NK-92 (cell line): ENCODE measurements around the gene PRSS36.
"Not testable (repeated sequence)": the region's sequence is repeated elsewhere in the genome, so short reads cannot be mapped to it uniquely, and the experiment has no call there.

Source experiments
- DNase-seq: peaks from one replicate; lab custom pipeline; 2025; ENCODE audit not compliant: unreplicated experiment; lab: John Stamatoyannopoulos, UW

PRSS36 gene

DNA sequence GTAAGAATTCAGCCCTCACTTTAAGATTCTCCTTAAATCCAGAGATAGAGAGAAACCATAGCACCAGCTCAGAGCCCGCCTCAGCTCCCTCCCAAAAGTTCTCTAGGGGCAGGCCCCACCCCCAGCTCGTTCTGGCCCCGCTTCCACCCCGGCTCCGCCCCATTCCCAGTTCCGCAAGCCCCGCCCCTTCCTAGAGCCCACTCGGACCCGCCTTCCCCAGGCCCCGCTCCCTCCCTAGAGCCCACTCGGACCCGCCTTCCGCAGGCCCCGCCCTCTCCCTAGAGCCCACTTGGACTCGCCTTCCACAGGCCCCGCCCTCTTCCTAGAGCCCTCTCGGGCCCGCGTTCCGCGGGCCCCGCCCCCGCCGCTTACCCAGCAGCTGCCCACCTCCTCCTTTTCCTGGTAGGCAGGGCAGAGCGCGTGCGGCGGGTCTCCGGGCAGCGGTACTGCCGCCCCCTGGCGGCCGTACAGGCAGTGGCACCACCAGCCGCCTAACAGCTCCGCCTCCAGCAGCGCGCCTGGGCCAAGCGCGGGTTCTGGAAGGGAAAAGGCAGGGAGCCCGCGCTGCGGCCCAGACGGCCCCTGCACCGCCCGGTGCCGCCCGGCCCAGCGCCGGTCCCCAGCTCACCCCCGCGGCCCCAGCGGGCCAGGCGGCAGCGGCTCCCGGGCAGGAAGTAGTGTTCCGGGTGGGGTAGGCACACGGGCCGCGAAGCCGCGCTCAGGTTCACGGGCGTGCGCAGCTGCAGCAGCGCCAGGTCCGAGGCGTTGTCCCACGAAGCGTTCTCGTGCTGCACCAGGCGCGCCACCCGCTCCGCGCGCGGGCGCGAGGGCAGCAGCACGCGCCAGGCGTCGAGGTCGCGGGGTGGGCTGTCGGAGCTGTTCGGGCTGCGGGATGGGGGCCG lies 7.5 kb downstream of the PRSS36 start:
- peak; percentile 88 for DNase-seq

GRCh38 chr16:31141489-31142108 lies 8.3 kb downstream of the PRSS36 start:
- DNase-seq, result no peak

DNA sequence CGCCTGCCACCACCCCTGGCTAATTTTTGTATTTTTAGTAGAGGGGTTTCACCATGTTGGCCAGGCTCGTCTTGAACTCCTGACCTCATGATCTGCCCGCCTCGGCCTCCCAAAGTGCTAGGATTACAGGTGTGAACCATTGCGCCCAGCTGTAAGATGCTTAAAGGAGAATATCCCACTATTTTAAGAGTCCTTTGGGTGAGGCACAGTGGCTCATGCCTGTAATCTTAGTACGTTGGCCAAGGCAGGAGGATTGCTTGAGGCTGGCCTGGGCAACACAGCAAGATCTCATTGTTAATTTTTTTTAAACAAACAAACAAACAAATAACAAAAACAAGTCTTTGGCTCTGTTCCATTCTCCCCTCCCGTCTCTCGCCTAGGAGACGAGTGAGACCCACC lies 8.8 kb downstream of the PRSS36 start:
- DNase-seq, result not testable (repeated sequence)

DNA sequence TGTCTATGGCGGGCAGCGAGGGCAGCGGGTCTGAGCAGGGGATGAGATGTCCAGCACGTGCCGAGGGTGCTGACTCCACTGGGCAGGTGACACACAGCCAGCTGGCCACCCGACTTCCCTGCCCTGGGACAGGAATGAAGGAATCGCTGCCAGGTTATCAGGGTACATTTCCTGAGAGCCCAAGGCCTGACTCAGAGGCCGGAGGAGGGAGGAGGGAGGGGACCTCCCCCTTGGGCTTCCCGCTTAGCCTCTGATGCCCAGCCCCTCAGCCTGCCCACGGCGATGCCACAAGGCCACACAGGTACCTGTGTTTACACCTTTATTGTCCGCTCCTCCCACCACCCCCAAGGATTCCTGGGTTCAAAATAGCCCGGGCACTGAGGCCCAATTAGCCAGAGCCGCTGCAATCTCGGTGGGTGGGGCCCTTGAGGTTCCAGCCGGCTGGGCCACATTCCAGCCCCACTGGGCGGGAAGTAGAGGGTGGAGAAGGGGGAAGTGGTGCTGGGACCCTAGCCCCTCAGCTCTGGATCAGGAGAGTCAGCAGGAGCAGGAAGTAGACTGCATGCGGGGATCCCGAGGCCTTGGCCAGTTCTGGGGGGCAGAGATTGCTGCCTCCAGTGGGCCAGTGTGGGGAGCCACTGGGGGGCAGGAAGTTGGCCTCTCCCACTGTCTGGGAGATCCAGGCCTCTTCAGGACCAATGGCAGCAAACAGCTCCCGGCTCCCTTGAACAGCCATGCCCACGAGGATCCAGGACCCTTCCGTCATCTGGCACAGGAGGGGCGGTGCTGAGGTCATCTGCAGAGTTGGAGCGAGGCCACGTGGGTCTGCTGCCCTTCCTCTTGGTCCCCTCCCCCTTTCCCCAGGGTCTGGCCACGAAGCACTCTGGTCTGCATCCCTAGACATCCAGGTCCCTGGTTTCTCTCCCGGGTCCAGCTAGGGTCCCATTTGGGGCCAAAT lies 11.0 kb downstream of the PRSS36 start:
- no peak for DNase-seq

- DNase-seq, result not testable (repeated sequence)
Observed at GRCh38 chr16:31136822-31137499, 12.9 kb downstream of the PRSS36 start.

- DNase-seq, result no peak
Observed at GRCh38 chr16:31136287-31136662, 13.6 kb downstream of the PRSS36 start.

DNA sequence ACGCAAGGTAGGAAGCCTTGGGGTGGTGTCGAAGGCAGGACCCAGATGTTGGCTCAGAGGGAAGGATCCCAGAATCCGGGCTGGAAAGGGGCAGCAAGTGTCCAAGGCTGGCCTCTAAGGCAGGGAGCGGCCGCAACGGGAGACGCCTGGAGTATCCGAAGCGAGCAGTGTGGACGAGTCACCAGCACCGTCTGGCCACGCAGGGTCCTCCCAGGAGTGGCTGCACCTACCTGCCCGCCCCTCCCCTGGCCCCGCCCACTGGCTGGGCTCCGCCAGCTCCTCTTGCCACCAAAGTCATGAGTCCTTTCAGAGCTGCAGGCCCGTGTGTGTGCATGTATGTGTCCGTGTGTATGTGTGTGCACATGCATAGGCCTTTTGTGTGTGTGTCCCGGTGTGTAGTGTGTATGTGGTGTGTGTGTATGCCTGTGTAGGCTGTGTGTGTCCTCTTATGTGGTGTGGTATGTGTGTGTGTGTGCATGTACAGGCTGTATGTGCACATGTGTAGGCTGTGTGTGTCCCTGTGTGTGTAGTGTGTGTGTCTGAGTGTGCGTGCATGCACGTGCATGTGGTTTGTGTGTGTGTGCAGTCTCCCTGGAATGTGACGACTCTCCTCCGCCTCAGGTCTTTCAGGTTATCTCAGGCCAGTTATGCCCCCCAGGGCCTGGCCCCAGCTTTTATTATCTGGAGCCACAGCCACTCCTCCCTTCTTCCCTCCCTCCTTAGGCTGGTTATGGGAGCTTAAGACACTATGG lies 14.2 kb downstream of the PRSS36 start, which contains the start of gene PRSS8:
TSS of gene PRSS8 (minus strand) at position 193 of the 752 bp plus-strand sequence. CDS start 229 bp downstream, outside the sequence.
- no peak for DNase-seq

DNA sequence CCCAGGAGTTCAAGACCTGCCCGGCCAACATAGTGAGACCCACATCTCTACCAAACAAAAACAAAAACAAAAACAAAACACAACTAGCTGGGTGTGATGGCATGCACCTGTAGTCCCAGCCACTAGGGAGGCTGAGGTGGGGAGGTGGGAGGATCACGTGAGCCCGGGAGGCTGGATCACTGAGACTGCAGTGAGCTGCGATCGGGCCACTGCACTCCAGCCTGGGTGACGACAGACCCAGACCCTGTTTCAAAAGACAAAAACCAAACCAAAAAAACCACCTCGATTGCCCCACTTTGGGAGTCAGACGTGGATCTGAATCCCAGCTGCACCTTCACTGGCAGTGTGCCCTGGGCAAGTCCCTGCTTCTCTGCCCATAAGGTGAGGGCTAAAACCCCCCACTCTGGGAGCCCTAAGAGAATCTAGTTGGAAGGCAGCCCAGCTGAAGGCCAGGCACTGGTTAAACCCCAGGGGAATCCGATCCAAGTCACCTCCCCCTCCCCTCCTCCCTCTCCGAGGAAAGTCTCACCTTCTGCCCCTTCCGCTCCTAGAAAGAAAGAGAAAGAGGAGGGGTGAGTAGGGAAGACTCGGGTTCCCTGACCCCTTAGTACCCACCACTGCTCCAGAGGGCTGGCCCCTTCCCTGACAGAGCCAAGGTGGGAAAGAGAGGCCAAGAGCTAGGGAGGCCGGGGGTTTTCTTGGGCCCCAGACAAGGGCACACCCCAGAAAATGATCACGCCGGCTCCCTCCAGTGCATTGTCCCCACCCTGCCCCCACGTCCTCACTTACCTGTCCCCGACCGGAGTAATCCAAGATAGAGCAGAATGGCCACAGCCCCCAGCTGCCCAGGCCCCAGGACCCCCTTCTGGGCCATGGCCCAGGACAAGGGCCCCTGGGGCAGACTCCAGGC lies 15.0 kb downstream of the PRSS36 start:
- no peak for DNase-seq

DNA sequence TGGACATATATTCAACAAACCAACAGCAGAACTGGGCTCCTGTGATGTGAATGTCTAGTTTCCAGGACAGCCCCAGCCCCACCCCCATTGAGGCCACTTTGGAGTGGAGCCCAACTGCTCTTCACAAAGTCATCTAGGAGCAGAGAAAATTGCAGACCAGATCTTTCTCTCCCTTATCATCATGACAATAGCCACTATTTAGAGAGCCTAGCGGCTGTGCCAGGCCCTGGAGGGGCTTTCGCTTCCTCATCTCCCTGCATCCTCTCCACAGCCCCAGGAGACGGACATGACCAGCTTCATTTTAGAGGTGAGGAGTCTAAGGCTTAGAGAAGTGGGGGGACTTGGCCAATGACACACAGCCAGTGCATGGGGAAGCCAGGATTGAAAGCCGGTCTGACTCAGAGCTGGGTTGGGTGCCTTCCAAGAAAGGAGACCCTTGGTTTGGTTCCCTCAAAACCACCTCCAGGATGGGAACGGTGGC lies 15.7 kb downstream of the PRSS36 start:
- DNase-seq, result no peak

DNA sequence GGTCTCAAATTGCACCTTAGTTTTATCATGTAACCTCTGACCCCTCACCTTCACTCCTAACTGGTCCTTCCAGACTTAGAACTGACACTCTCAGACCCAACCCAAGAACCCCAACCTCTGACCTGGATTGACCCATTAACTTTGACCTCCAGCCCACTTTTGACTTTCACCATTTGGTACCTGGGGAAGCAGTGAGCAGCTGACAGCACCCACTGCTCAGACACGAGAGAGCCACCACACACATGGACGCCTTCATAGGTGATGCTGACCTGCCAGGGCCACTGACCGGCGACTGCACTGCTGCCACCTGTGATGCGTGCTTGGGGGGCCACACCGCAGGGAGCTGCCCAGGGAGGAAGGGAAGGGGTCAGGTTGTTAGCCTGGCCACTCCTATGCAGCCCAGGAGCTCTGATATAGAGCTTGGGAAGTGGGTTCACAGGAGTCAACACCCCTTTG lies 16.8 kb downstream of the PRSS36 start:
- DNase-seq, result no peak

DNA sequence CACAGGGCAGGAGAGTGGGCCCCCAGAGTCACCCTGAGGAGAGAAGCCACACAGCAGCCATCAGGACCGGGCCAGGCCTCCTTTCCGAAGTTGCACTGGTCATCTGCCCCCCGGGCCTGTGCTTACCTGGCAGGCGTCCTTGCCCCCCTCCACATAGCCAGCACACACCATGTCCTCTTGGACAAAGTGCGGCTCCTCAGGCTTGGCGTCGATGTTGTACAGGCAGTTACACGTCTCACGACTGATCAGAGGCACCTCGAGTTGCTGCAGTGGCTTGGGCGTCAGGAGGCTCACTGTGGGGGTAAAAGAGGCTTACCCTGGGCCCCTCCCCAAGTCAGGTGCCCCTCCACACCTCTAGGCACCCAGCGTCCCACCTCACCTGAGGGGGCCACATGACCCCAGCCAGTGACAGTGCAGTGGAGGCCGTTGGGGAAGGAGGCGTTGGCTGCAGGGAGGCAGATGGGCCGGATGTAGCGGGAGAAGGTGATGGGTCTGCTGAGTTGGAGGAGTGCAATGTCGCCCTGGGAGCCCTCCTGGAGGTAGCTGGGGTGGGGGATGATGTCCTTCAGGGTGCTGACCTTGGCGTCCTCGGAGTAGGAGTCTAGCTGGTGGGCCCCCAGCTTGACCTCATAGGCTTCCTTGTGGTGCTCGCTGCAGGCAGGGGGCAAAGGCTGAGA lies 17.4 kb downstream of the PRSS36 start:
- no peak for DNase-seq

GRCh38 chr16:31131841-31132271 lies 18.0 kb downstream of the PRSS36 start:
- no peak for DNase-seq

GRCh38 chr16:31131416-31131815 lies 18.4 kb downstream of the PRSS36 start:
- no peak for DNase-seq

DNA sequence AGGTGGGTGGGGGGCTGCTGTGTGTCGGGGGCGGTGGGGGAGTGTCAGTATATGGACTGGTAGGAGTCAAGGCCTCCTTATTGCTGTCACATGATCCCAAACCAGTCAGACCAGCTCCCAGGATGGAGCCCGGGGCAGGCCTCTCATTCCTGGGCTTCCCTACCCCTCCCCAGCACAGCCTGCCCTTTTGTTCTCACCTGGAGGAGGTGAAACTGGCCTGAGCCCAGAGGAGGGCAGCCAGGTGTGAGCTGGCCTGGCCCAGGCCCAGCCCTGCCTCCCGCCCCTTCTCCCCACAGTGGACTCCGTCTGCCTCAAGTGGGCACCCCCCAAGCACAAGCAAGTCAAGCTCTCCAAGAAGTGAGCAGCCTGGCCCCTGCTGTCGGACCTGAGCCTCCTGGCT lies 19.0 kb downstream of the PRSS36 start:
- DNase-seq, result no peak

- no peak for DNase-seq
Observed at GRCh38 chr16:31130336-31130891, 19.5 kb downstream of the PRSS36 start.

DNA sequence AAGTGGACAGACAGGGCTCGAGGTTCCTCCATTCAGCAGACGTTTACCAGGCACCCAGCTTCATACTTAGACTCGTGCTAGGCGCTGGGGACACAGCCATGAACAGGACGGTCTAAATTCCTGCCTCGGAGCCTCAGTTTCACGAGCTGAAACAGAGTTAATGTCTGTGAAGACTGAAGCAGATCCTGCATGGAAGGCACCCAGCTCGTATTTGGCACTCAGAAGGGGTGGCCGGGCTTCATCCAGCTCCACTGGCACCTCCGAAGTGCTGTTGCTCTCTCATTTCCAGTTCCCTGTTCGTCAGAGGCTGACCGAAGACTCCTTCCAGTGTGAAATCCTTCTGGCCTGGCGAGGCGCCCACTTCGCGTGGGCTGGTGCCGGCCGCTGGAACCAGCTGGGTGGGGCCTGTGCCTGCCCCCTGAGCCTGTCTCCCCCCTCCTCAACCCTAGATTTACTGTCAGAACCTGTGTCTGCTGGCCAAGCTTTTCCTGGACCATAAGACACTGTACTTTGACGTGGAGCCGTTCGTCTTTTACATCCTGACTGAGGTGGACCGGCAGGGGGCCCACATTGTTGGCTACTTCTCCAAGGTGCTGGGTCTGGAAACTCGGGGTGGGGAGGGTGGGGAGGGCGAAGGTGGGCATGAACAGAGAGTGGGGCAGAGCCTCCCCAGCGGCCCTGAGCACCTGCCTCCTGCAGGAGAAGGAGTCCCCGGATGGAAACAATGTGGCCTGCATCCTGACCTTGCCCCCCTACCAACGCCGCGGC lies 20.1 kb downstream of the PRSS36 start:
- DNase-seq, result no peak
